ENCODE results near the gene MRPL42. TPM values are rescaled to one million over a fixed set of nuclear protein-coding genes. Genes with fewer than 3 reads are reported as not detected.
A peak's percentile ranks its signal among the peaks of the same experiment; 100 is the strongest.

The MRPL42 gene
- total RNA-seq, 4 donors from 2014 or later = 21.6 to 44.2 (median 34.8) TPM

DNA sequence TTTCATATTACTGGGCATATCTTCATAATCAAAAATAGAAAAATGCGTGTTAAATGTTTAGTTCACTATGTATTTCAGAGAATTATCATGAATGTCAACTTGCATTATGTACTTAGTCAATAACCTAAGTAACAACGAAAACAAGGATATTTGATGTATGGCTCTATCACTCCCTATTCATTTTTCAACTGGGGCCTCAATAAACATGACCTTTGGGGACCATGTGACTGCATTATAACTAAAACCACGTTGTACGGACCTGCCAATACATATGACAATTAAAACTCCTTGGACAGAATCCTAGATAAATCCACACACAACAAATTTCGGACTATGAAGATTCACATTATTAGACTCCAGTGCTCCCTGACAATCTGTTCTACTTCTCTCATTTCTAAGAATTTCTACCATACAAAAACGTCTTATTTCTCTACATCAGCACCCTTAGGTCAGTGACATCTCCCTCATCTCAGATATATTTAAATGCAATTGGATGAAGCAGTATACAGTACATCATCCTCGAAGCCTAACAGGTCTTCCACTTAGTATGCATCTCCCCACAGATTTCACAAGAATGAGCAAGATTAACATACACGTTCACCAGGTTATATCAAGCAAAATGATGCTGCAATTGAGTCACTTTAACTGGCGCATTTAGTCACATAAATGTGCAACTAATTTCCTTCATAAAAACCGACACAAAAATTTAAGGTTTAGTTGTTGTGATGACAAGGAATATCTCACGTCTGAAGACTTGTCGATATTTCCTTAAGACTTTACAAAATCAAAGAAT lies 27.1 kb upstream of the MRPL42 start:
- no peak for DNase-seq (ENCODE audit: extremely low spot score)
- no peaks in the 10 kb centered on the region for H3K36me3 ChIP-seq
- TF ChIP-seq EP300 (IDR thresholded peaks at IDR 0.05) = no peak
- no peak for TF ChIP-seq POLR2AphosphoS5 (IDR thresholded peaks at IDR 0.05)
- TF ChIP-seq POLR2A (IDR thresholded peaks at IDR 0.05; ENCODE audit: low read depth) = no peak
- TF ChIP-seq, protein P1, sequence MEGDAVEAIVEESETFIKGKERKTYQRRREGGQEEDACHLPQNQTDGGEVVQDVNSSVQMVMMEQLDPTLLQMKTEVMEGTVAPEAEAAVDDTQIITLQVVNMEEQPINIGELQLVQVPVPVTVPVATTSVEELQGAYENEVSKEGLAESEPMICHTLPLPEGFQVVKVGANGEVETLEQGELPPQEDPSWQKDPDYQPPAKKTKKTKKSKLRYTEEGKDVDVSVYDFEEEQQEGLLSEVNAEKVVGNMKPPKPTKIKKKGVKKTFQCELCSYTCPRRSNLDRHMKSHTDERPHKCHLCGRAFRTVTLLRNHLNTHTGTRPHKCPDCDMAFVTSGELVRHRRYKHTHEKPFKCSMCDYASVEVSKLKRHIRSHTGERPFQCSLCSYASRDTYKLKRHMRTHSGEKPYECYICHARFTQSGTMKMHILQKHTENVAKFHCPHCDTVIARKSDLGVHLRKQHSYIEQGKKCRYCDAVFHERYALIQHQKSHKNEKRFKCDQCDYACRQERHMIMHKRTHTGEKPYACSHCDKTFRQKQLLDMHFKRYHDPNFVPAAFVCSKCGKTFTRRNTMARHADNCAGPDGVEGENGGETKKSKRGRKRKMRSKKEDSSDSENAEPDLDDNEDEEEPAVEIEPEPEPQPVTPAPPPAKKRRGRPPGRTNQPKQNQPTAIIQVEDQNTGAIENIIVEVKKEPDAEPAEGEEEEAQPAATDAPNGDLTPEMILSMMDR (IDR thresholded peaks at IDR 0.05) = no peak
- peak overlapping the region; percentile 82 to 100 (median 96) for H3K4me3 ChIP-seq
- 24% methylated on average over 12 of the region's 12 CpGs for WGBS
- H3K27ac ChIP-seq (replicated peaks in 1 of 4) = peak overlapping the region in 1 of 4 donors; percentile 97
- H3K9me3 ChIP-seq = no peaks in the 10 kb centered on the region
- intact Hi-C loops (cut with DNase I) = no loop called here
- peaks cover 46 to 64% (median 59%) of the 10 kb centered on the region in 4 donors for H3K4me1 ChIP-seq
- H3K27me3 ChIP-seq = no peaks in the 10 kb centered on the region

DNA sequence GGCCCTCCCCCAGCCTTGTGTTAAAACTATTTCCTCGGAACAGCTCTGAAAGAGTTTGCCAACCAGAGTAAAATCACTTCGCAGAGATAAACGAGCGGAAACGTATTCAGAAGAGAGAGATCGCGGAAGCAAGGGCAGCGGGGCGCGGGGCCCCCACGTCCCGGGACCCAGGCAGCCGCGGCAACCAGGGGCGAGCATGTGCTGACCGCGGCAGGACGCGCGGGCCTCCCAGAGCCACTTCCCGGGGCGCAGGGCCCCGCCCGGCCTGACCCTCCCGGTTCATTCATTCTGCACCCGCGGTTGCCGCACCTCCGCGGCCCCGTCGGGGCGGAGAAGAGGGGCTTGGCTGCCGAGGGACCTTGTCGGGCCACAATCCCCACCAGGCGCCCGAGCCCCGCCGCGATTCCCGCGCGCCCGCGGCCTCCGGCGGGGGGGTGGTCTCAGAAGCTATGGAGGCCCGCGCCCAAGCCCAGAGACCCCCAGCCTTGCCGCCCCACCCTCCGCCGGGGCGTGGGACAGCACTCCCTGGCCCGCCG lies 26.2 kb upstream of the MRPL42 start:
- H3K4me1 ChIP-seq = peaks cover 43 to 56% (median 51%) of the 10 kb centered on the region in 4 donors
- TF ChIP-seq POLR2A (IDR thresholded peaks at IDR 0.05; ENCODE audit: low read depth) (no peak), POLR2AphosphoS5 (IDR thresholded peaks at IDR 0.05) (no peak), EP300 (IDR thresholded peaks at IDR 0.05) (no peak)
- TF ChIP-seq, protein P1 (IDR thresholded peaks at IDR 0.05) = no peak
- no peaks in the 10 kb centered on the region for H3K36me3 ChIP-seq
- no peak for DNase-seq (ENCODE audit: extremely low spot score)
- no peaks in the 10 kb centered on the region for H3K27me3 ChIP-seq
- H3K27ac ChIP-seq (replicated peaks in 1 of 4) = peak overlapping the region; percentile 88 to 99 (median 94)
- H3K4me3 ChIP-seq = peak overlapping the region; percentile 82 to 100 (median 96)
- intact Hi-C loops (cut with DNase I) = no loop called here
- WGBS = 0% methylated on average over 18 of the region's 55 CpGs
- H3K9me3 ChIP-seq = no peaks in the 10 kb centered on the region

DNA sequence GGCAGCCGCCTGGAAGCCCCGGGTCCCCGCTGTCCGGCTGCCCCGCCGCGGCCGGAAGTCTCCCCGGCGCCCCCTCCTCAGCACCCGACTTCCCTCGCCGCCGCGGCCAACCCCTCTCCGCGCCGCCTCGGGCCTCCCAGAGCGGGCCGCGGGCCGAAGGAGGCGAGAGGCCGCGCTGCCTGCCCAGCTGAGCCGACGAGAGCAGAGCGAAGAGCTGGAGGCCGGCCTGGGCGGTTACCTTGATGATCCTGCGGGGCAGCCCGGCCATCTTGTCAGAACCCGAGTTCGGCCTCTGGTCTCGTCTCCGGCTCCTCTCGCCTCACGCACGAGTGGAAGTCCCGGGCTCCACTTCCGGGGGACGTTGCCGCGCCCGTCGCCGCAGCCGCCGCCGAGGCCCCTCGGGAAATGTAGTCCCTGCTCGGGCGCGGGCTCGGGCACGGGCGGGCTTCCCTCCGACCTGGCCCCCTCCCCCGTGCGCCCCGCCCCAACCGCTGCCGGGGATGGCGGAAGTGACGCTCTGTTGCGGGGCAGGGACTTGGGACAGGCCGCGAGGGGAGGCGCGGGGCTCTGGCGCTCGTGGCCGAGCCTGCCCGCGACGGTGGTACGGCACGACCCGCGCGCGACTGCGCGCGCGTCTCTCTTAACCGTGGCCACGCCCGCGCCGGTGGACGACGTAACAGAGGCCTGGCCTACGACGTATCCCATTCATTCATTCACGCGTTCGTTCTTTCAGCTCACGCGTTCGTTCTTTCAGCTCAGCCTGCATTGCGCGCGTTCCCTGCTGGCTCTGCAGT lies 25.5 kb upstream of the MRPL42 start, which contains the start of gene UBE2N:
UBE2N (minus strand) TSS at position 331 of the 794 bp plus-strand sequence; CDS start at position 268, 63 bp downstream.
- Histone ChIP-seq H3K4me3 (peak within 1 kb of the TSS; percentile 82 to 100 (median 96)), H3K36me3 (no peaks in the 10 kb centered on the region), H3K27me3 (no peaks in the 10 kb centered on the region), H3K4me1 (peaks cover 40 to 49% (median 48%) of the 10 kb centered on the region in 4 donors), H3K27ac (replicated peaks in 1 of 4) (peak within 1 kb of the TSS; percentile 88 to 99 (median 94)), H3K9me3 (no peaks in the 10 kb centered on the region)
- peak; percentile 98 for DNase-seq (ENCODE audit: extremely low spot score)
- under 1% methylated on average over 51 of the region's 105 CpGs for WGBS
- intact Hi-C loops (cut with DNase I) = no loop called here
- TF ChIP-seq EP300 (IDR thresholded peaks at IDR 0.05) = no peak
- TF ChIP-seq POLR2A (IDR thresholded peaks at IDR 0.05; ENCODE audit: low read depth) = peak; percentile 42
- TF ChIP-seq, protein P1 (IDR thresholded peaks at IDR 0.05) = peak in 1 of 3 experiments; percentile 14
- TF ChIP-seq POLR2AphosphoS5 (IDR thresholded peaks at IDR 0.05) = peak; percentile 85 to 87

DNA sequence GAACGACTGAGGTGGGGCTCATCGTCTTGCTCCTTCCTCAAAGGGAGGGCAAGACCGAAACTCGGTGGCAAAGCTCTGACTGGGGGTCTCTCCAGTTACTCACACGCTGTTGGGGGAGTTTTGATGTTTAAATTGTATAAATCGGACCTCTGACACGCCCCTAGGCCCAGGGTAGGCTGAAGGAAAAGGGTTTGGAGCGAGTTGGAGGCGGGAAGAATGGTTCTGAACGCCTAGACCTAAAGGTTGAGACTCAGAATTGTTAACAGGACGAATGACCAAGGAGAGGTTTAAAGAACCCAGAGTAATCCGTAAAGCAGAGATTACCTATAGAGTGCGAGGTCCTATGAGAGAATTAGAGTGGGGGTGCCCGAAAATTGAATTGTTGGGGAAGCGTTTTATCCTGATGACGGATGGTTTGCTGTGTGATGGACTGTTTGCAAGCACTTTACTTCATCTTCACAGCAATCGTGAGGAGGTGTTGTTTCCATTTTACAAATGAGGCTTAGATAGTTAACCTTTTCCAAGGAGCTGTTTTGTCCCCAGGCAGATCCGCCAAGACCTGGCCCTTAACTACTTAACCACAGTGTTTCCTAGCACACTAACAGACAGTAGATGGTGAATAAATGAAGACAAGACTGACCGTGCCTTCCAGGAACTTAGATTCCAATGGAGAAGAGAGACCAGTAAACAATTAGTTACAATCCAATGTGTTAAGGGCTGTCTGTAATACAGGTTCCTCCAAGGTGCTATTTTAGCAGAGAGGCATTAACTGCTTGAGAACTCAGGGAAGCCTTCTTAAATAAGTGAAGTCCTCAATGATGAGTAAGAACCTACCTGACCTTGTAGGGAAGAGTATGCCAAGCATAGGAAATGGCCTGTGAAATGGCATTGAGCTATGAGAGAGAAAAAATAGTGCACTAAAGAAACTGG lies 24.6 kb upstream of the MRPL42 start:
- intact Hi-C loops (cut with DNase I) = no loop called here
- Histone ChIP-seq H3K27me3 (no peaks in the 10 kb centered on the region), H3K4me1 (peaks cover 36 to 42% (median 41%) of the 10 kb centered on the region in 4 donors), H3K27ac (replicated peaks in 1 of 4) (peak overlapping the region; percentile 88 to 99 (median 94)), H3K4me3 (peak overlapping the region; percentile 82 to 100 (median 96)), H3K9me3 (no peaks in the 10 kb centered on the region), H3K36me3 (no peaks in the 10 kb centered on the region)
- WGBS = 7% methylated on average over 17 of the region's 19 CpGs
- no peak for DNase-seq (ENCODE audit: extremely low spot score)
- TF ChIP-seq POLR2AphosphoS5 (IDR thresholded peaks at IDR 0.05) = no peak
- TF ChIP-seq, protein P1 (IDR thresholded peaks at IDR 0.05) = peak in 1 of 3 experiments; percentile 6

Measured in esophagus muscularis mucosa (tissue), 4 donors.